Gastroesophageal sphincter (tissue), 4 donors: ENCODE data around the gene SFT2D3. TPM values are rescaled to one million over a fixed set of nuclear protein-coding genes. Genes with fewer than 3 reads are reported as not detected.
A peak's percentile ranks its signal among the peaks of the same experiment; 100 is the strongest.

Source experiments
- ATAC-seq: fragments of 150-250 bp; one replicate; pipeline ENCODE4 v1.9.1; 2016; ENCODE audit warnings: mild to moderate bottlenecking, moderate library complexity
- H3K27ac ChIP-seq, 4 donors: fragments of 200-600 bp; sonication (generic) in 3 of 4; 1 replicate in 3 of 4; 2 replicates in 1 of 4; pipeline ENCODE4 v1.5.1; 2016 to 2019
- H3K27me3 ChIP-seq: fragments of 200-600 bp; sonication (generic); one replicate; pipeline ENCODE4 v1.5.1; 2019
- H3K36me3 ChIP-seq, 2 donors: fragments of 200-600 bp; sonication (generic); one replicate each; pipeline ENCODE4 v1.5.1; 2019; ENCODE audit warnings: control low read depth in 1 of 2
- H3K4me1 ChIP-seq, 3 donors: fragments of 200-600 bp; sonication (generic); 1 replicate in 2 of 3; 2 replicates in 1 of 3; pipeline ENCODE4 v1.5.1; 2016 to 2019; ENCODE audit warnings: control low read depth in 2 of 3
- H3K4me3 ChIP-seq, 2 donors: fragments of 200-600 bp; sonication (generic); one replicate each; pipeline ENCODE4 v1.5.1; 2019; ENCODE audit warnings: mild to moderate bottlenecking in 1 of 2, moderate library complexity in 1 of 2
- H3K9me3 ChIP-seq, 3 donors: fragments of 200-600 bp; sonication (generic); one replicate each; pipeline ENCODE4 v1.5.1; 2017 to 2019; ENCODE audit warnings: control low read depth in 2 of 3
- EP300 ChIP-seq: sonication (generic); formaldehyde crosslinking; IDR thresholded peaks from one replicate; pipeline ENCODE4 v1.6.1; 2017; ENCODE audit warnings: antibody characterized with exemption, mild to moderate bottlenecking
- POLR2A ChIP-seq, 2 donors: fragments of 450-650 bp; IDR thresholded peaks; one replicate each; pipeline ENCODE4 v1.6.1; 2017; ENCODE audit warnings: antibody characterized with exemption in 2 of 2, mild to moderate bottlenecking in 2 of 2, moderate library complexity in 1 of 2
- POLR2AphosphoS5 ChIP-seq: sonication (generic); formaldehyde crosslinking; IDR thresholded peaks from one replicate; pipeline ENCODE4 v1.6.1; 2017; ENCODE audit warnings: antibody characterized with exemption
- WGBS, 2 donors: methylation state at CpG; one replicate each; pipeline ENCODE4 v1.1.5; 2018; ENCODE audit warnings: low coverage in 1 of 2; 5-methylcytosine and 5-hydroxymethylcytosine counted together
- total RNA-seq, 4 donors: library from RNA; depleted of rRNA; stranded (reverse); fragments of >200 nt; gene quantifications; one replicate each; pipeline ENCODE4 v1.1.0, GENCODE V29; 2016
- TF ChIP-seq, protein P1 (sequence below), 4 experiments: fragments of 200-600 bp in 2 of 4; fragments of 450-650 bp in 2 of 4; sonication (generic) in 1 of 4; IDR thresholded peaks; one replicate each; pipeline ENCODE4 v1.5.1; 2017 to 2019; ENCODE audit warnings: antibody characterized with exemption in 4 of 4, mild to moderate bottlenecking in 2 of 4, moderate library complexity in 2 of 4

Gene SFT2D3
- total RNA-seq, 4 donors from 2014 or later: 7.2 to 15.2 (median 10.3) TPM

DNA sequence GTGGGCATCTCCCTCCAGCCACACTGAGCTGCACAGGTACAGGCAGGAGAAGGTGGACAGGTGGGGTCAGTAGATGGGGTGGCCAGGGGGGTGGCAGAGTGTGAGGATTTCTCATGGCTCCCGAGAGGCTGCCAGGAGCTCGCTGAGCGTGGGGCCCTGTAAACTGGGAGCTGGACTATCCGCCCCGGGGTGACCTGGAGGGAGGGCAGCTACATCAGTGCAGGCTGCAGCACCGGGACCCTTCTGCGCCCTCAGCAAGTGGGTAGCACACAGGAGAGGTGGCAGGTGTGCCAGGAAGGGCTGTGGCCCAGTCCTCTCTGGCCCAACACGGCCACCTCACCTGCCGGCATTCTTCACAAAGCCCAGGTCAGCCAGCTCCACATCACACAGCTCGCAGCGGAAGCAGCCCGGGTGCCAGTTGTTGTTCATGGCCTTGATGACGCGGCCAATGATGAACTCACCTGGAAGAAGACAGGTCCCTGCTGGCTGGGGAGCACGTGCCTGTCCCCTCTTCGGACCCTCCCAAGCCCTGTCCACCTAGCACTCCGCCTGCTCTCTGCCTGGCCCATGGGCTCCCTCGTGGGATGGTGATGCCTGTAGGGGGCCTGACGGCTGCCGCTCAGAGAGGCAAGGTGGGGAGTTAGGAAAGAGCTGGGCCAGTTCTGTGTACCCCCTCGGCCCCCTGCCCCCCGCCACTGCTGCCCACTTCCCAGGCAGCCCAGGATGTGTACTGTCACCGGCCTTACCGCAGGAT is 47.0 kb upstream of the SFT2D3 start:
- no peak for ATAC-seq
- H3K9me3 ChIP-seq: no peaks in the 10 kb centered on the region
- peaks cover 0 to 56% of the 10 kb centered on the region in 2 donors for H3K36me3 ChIP-seq
- no peak overlapping the region for H3K4me3 ChIP-seq
- TF ChIP-seq, protein P1, sequence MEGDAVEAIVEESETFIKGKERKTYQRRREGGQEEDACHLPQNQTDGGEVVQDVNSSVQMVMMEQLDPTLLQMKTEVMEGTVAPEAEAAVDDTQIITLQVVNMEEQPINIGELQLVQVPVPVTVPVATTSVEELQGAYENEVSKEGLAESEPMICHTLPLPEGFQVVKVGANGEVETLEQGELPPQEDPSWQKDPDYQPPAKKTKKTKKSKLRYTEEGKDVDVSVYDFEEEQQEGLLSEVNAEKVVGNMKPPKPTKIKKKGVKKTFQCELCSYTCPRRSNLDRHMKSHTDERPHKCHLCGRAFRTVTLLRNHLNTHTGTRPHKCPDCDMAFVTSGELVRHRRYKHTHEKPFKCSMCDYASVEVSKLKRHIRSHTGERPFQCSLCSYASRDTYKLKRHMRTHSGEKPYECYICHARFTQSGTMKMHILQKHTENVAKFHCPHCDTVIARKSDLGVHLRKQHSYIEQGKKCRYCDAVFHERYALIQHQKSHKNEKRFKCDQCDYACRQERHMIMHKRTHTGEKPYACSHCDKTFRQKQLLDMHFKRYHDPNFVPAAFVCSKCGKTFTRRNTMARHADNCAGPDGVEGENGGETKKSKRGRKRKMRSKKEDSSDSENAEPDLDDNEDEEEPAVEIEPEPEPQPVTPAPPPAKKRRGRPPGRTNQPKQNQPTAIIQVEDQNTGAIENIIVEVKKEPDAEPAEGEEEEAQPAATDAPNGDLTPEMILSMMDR (IDR thresholded peaks at IDR 0.05): no peak
- TF ChIP-seq EP300 (no peak), POLR2A (IDR thresholded peaks at IDR 0.05) (no peak), POLR2AphosphoS5 (no peak)
- WGBS, 2 donors: 73% methylated on average over 3 of the region's 24 CpGs; no CpG with 5 or more reads in 1 of the 2 donors
- no peaks in the 10 kb centered on the region for H3K27me3 ChIP-seq
- peaks cover 12 to 100% (median 74%) of the 10 kb centered on the region in 3 donors for H3K4me1 ChIP-seq
- H3K27ac ChIP-seq: peak overlapping the region; percentile 70 to 98 (median 84)

DNA sequence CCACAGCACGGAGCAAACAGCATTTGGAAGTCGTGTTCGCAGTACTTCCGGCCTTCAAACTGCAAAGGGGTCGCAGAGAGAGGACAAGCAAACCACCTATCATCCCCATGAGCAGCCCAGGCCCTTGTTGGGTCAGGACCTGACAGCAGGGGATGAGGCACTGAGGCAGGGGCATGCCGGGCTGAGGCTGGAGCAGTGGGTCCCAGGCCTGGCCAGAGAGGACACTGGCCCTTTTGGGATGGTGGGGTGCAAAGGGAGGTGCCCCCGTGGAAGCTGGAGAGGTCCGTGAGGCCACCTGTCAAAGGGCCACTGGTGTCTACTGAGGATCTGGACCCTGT is 46.5 kb upstream of the SFT2D3 start:
- H3K4me3 ChIP-seq: no peak overlapping the region

DNA sequence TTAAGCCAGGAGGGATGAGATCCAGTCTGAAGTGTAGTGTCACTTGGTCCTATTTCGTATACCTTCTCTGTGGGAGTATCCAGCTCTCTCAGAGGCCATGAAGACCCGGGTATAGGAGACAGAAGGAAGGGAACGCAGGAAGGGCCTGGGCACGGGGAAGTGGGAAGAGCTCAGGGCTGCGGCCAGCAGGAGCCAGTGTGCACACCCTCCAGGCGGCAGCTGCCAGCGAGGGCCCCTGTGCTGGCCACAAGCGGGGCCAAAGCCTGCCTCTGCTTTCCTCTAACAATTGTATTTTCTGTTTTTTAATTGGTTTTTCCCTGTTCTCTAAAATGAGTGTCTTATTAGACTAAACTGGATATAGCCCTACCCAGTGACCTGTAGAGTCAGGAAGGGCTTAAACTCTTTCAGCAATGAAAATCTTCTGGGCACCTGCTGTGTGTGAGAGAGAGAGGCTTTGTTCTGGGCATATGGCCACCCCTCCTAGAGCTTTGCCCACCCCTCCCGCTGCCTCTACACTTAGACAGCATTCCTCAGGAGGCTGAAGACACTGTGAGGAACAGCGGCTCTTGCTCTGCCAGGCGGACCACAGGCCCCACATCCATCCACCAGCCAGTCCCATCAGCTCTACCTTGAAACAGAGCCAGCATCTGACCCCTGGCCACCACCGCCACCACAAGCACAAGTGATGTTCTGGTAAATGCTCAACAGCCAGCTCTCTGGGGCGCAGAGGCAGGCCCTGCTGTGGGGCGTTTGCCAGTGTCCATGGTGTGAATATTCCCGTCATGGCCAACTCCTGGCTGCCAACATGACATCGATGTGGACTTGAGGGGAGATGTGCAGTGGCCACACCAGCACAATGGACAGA is 45.9 kb upstream of the SFT2D3 start:
- peak overlapping the region; percentile 70 to 98 (median 84) for H3K27ac ChIP-seq
- 29 to 50% methylated on average over 10 to 11 of the region's 16 CpGs for WGBS, 2 donors

More for the DNA sequence above, 46.5 kb upstream of the SFT2D3 start:
- Histone ChIP-seq H3K36me3 (peaks cover 0 to 56% of the 10 kb centered on the region in 2 donors), H3K27ac (peak overlapping the region; percentile 70 to 98 (median 84)), H3K27me3 (no peaks in the 10 kb centered on the region), H3K9me3 (no peaks in the 10 kb centered on the region), H3K4me1 (peaks cover 11 to 100% (median 74%) of the 10 kb centered on the region in 3 donors)
- ATAC-seq: no peak
- no peak for TF ChIP-seq POLR2A (IDR thresholded peaks at IDR 0.05)
- TF ChIP-seq EP300: no peak
- TF ChIP-seq POLR2AphosphoS5: no peak
- TF ChIP-seq, protein P1 (IDR thresholded peaks at IDR 0.05): no peak
- no CpG with 5 or more reads among the region's 8 CpGs for WGBS, 2 donors

DNA sequence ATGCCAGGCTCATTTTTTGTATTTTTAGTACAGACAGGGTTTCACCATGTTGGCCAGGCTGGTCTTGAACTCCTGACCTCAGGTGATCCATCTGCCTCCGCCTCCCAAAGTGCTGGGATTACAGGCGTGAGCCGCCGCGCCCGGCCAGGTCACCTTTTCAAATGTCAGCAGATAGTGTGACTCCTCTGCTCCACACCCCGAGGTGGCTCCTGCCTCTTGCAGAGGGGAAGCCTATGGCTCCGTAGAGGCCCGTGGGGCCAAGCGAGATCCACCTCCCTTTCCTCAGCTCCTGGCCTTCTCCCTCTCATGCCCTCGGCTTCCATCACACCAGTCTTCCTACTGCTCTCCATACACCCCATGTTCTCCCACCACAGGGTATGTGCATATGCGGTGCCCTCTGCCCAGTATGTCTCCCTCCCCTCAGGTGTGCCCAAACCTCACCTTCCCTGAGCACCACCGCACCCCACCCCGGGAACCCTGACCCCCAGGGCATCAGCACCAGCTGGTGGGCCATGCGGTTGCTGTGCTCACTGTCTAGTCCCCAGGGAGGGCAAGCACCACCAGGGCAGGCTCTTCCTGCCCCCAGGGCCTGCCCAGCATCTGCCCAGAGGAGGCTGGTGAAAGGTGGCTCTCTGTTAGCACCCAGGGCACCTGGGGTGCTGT is 44.6 kb upstream of the SFT2D3 start:
- no peaks in the 10 kb centered on the region for H3K9me3 ChIP-seq
- H3K4me3 ChIP-seq: no peak overlapping the region
- 58 to 67% methylated on average over 7 to 13 of the region's 15 CpGs for WGBS, 2 donors
- TF ChIP-seq, protein P1 (IDR thresholded peaks at IDR 0.05): no peak
- TF ChIP-seq EP300 (no peak), POLR2A (IDR thresholded peaks at IDR 0.05) (no peak), POLR2AphosphoS5 (no peak)
- peak overlapping the region; percentile 24 to 98 (median 88) for H3K27ac ChIP-seq
- peaks cover 12 to 100% (median 77%) of the 10 kb centered on the region in 3 donors for H3K4me1 ChIP-seq
- no peaks in the 10 kb centered on the region for H3K27me3 ChIP-seq
- ATAC-seq: no peak
- H3K36me3 ChIP-seq: peaks cover 0 to 56% of the 10 kb centered on the region in 2 donors

More for the DNA sequence above, 45.9 kb upstream of the SFT2D3 start:
- TF ChIP-seq EP300 (no peak), POLR2A (IDR thresholded peaks at IDR 0.05) (no peak), POLR2AphosphoS5 (no peak)
- TF ChIP-seq, protein P1 (IDR thresholded peaks at IDR 0.05): peak in 1 of 4 experiments; percentile 12
- ATAC-seq: no peak
- Histone ChIP-seq H3K36me3 (peaks cover 0 to 60% of the 10 kb centered on the region in 2 donors), H3K4me3 (no peak overlapping the region), H3K4me1 (peaks cover 12 to 100% (median 76%) of the 10 kb centered on the region in 3 donors), H3K27me3 (no peaks in the 10 kb centered on the region), H3K9me3 (no peaks in the 10 kb centered on the region)
